ENCODE data around the gene PARM1. TPM values are rescaled to one million over a fixed set of nuclear protein-coding genes. Genes with fewer than 3 reads are reported as not detected.

The PARM1 gene
- total and polyA plus RNA-seq, 2 experiments from 2014 or later: 4.9 to 10.4 TPM

DNA sequence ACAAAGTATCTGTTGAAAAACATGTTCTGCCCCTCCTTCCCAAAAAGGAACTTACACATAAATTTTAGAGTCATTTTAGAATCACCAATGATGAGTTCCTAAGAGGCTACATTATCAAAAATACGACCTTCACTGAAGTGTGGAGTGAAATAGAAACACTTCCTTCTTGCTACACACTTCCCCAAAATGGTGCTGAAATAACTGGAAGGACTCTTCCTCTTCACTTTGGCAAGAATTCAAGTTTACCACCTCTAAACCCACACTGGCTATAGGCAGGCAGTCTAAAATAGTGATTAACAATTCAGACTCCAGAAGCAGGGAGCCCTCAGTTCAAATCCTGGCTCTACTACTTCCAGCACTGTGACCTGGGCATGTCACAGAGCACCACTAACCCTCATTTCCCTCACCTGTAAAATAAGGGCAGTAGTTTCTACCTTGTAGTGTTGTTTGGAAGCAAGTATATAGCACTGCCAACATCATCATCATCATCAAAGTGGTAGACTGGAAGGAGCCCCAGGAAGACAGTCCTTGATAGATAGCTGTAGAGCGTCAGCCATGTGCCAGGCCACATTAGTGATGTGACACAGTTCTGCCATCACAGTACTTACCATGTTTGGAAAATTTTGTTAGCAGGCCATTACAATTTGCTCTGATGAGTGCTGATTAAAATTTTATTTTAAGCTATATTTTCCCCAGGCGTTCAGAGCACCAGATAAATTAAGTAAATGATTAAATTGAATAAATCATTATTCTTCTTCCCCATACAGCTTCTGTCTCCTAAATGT lies 103.3 kb downstream of the PARM1 start:
- DNase-seq (ENCODE audit: low spot score): no peak
- no peak overlapping the region for H3K4me3 Mint-ChIP-seq
- H3K79me2 ChIP-seq (replicated peaks; ENCODE audit: insufficient read depth): no peaks in the 10 kb centered on the region
- H2AFZ ChIP-seq: no peak overlapping the region
- H3K27ac ChIP-seq (ENCODE audit: low read depth): no peak overlapping the region
- H3K36me3 Mint-ChIP-seq (ENCODE audit: low read depth): no peaks in the 10 kb centered on the region
- peaks cover 3% of the 10 kb centered on the region for H3K27me3 Mint-ChIP-seq (ENCODE audit: insufficient read depth, low read depth, poor library complexity)
- no peaks in the 10 kb centered on the region for H3K27me3 ChIP-seq (ENCODE audit: insufficient read depth)
- ATAC-seq: no peak
- H3K4me1 Mint-ChIP-seq: no peaks in the 10 kb centered on the region
- no peak overlapping the region for H3K4me3 ChIP-seq
- no peaks in the 10 kb centered on the region for H4K20me1 ChIP-seq (replicated peaks; ENCODE audit: insufficient read depth)
- H3K4me1 ChIP-seq (ENCODE audit: insufficient read depth): no peaks in the 10 kb centered on the region
- H3K4me2 ChIP-seq: no peak overlapping the region
- H3K9me2 ChIP-seq (ENCODE audit: insufficient read depth): 0 out of 2 replicates have a peak, but pooled peaks cover under 1% of the 10 kb centered on the region
- H3K36me3 ChIP-seq (ENCODE audit: insufficient read depth): no peaks in the 10 kb centered on the region
- no peak for TF ChIP-seq EZH2phosphoT487 (IDR thresholded peaks at IDR 0.05; ENCODE audit: unreplicated experiment)
- TF ChIP-seq STAT1 (IDR thresholded peaks at IDR 0.05; ENCODE audit: unreplicated experiment): no peak
- TF ChIP-seq NANOG (IDR thresholded peaks at IDR 0.05; ENCODE audit: borderline replicate concordance): no peak
- TF ChIP-seq EZH2 (IDR thresholded peaks at IDR 0.05; ENCODE audit: low read depth, unreplicated experiment): no peak
- TF ChIP-seq JUNB (IDR thresholded peaks at IDR 0.05; ENCODE audit: unreplicated experiment): no peak
- TF ChIP-seq, protein P1, sequence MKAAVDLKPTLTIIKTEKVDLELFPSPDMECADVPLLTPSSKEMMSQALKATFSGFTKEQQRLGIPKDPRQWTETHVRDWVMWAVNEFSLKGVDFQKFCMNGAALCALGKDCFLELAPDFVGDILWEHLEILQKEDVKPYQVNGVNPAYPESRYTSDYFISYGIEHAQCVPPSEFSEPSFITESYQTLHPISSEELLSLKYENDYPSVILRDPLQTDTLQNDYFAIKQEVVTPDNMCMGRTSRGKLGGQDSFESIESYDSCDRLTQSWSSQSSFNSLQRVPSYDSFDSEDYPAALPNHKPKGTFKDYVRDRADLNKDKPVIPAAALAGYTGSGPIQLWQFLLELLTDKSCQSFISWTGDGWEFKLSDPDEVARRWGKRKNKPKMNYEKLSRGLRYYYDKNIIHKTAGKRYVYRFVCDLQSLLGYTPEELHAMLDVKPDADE (IDR thresholded peaks at IDR 0.05): no peak
- TF ChIP-seq, protein P2, sequence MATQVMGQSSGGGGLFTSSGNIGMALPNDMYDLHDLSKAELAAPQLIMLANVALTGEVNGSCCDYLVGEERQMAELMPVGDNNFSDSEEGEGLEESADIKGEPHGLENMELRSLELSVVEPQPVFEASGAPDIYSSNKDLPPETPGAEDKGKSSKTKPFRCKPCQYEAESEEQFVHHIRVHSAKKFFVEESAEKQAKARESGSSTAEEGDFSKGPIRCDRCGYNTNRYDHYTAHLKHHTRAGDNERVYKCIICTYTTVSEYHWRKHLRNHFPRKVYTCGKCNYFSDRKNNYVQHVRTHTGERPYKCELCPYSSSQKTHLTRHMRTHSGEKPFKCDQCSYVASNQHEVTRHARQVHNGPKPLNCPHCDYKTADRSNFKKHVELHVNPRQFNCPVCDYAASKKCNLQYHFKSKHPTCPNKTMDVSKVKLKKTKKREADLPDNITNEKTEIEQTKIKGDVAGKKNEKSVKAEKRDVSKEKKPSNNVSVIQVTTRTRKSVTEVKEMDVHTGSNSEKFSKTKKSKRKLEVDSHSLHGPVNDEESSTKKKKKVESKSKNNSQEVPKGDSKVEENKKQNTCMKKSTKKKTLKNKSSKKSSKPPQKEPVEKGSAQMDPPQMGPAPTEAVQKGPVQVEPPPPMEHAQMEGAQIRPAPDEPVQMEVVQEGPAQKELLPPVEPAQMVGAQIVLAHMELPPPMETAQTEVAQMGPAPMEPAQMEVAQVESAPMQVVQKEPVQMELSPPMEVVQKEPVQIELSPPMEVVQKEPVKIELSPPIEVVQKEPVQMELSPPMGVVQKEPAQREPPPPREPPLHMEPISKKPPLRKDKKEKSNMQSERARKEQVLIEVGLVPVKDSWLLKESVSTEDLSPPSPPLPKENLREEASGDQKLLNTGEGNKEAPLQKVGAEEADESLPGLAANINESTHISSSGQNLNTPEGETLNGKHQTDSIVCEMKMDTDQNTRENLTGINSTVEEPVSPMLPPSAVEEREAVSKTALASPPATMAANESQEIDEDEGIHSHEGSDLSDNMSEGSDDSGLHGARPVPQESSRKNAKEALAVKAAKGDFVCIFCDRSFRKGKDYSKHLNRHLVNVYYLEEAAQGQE (IDR thresholded peaks at IDR 0.05; ENCODE audit: unreplicated experiment): no peak
- TF ChIP-seq, protein P3, sequence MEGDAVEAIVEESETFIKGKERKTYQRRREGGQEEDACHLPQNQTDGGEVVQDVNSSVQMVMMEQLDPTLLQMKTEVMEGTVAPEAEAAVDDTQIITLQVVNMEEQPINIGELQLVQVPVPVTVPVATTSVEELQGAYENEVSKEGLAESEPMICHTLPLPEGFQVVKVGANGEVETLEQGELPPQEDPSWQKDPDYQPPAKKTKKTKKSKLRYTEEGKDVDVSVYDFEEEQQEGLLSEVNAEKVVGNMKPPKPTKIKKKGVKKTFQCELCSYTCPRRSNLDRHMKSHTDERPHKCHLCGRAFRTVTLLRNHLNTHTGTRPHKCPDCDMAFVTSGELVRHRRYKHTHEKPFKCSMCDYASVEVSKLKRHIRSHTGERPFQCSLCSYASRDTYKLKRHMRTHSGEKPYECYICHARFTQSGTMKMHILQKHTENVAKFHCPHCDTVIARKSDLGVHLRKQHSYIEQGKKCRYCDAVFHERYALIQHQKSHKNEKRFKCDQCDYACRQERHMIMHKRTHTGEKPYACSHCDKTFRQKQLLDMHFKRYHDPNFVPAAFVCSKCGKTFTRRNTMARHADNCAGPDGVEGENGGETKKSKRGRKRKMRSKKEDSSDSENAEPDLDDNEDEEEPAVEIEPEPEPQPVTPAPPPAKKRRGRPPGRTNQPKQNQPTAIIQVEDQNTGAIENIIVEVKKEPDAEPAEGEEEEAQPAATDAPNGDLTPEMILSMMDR (conservative IDR thresholded peaks at IDR 0.05; ENCODE audit: low read depth in 2 of 2): no peak
- TF ChIP-seq, protein P4, sequence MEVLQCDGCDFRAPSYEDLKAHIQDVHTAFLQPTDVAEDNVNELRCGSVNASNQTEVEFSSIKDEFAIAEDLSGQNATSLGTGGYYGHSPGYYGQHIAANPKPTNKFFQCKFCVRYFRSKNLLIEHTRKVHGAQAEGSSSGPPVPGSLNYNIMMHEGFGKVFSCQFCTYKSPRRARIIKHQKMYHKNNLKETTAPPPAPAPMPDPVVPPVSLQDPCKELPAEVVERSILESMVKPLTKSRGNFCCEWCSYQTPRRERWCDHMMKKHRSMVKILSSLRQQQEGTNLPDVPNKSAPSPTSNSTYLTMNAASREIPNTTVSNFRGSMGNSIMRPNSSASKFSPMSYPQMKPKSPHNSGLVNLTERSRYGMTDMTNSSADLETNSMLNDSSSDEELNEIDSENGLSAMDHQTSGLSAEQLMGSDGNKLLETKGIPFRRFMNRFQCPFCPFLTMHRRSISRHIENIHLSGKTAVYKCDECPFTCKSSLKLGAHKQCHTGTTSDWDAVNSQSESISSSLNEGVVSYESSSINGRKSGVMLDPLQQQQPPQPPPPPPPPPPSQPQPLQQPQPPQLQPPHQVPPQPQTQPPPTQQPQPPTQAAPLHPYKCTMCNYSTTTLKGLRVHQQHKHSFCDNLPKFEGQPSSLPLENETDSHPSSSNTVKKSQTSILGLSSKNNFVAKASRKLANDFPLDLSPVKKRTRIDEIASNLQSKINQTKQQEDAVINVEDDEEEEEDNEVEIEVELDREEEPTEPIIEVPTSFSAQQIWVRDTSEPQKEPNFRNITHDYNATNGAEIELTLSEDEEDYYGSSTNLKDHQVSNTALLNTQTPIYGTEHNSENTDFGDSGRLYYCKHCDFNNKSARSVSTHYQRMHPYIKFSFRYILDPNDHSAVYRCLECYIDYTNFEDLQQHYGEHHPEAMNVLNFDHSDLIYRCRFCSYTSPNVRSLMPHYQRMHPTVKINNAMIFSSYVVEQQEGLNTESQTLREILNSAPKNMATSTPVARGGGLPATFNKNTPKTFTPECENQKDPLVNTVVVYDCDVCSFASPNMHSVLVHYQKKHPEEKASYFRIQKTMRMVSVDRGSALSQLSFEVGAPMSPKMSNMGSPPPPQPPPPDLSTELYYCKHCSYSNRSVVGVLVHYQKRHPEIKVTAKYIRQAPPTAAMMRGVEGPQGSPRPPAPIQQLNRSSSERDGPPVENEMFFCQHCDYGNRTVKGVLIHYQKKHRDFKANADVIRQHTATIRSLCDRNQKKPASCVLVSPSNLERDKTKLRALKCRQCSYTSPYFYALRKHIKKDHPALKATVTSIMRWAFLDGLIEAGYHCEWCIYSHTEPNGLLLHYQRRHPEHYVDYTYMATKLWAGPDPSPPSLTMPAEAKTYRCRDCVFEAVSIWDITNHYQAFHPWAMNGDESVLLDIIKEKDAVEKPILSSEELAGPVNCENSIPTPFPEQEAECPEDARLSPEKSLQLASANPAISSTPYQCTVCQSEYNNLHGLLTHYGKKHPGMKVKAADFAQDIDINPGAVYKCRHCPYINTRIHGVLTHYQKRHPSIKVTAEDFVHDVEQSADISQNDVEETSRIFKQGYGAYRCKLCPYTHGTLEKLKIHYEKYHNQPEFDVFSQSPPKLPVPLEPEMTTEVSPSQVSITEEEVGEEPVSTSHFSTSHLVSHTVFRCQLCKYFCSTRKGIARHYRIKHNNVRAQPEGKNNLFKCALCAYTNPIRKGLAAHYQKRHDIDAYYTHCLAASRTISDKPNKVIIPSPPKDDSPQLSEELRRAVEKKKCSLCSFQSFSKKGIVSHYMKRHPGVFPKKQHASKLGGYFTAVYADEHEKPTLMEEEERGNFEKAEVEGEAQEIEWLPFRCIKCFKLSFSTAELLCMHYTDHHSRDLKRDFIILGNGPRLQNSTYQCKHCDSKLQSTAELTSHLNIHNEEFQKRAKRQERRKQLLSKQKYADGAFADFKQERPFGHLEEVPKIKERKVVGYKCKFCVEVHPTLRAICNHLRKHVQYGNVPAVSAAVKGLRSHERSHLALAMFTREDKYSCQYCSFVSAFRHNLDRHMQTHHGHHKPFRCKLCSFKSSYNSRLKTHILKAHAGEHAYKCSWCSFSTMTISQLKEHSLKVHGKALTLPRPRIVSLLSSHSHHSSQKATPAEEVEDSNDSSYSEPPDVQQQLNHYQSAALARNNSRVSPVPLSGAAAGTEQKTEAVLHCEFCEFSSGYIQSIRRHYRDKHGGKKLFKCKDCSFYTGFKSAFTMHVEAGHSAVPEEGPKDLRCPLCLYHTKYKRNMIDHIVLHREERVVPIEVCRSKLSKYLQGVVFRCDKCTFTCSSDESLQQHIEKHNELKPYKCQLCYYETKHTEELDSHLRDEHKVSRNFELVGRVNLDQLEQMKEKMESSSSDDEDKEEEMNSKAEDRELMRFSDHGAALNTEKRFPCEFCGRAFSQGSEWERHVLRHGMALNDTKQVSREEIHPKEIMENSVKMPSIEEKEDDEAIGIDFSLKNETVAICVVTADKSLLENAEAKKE (CRISPR knock-in tag; IDR thresholded peaks at IDR 0.05): no peak
- no peak for TF ChIP-seq CREB1 (CRISPR knock-in tag; IDR thresholded peaks at IDR 0.05; ENCODE audit: low read depth)
- no peak for TF ChIP-seq POLR2AphosphoS5 (IDR thresholded peaks at IDR 0.05; ENCODE audit: low read depth)
- TF ChIP-seq ZNF114 (CRISPR knock-in tag; IDR thresholded peaks at IDR 0.05): no peak
- TF ChIP-seq ZNF331 (CRISPR knock-in tag; IDR thresholded peaks at IDR 0.05; ENCODE audit: low read depth): no peak
- no peak overlapping the region for H3K27ac Mint-ChIP-seq
- H3K9me3 Mint-ChIP-seq: no peaks in the 10 kb centered on the region
- no peaks in the 10 kb centered on the region for H3F3A ChIP-seq (replicated peaks; ENCODE audit: low read depth)
